AG04450 (cell line): ENCODE data around the gene NANOS3. TPM values are rescaled to one million over a fixed set of nuclear protein-coding genes. Genes with fewer than 3 reads are reported as not detected.

Experiments used
- CTCF ChIA-PET: fragments of 300-600, 350-600 bp; formaldehyde crosslinking; extraction: SDS; loops from one replicate; lab custom pipeline; 2022; ENCODE audit warnings: antibody characterized with exemption, inconsistent platforms; lab: Charles Lee
- POLR2A ChIA-PET: fragments of 350-600 bp; formaldehyde crosslinking; extraction: SDS; loops from one replicate; lab custom pipeline; 2021; ENCODE audit warnings: antibody characterized with exemption, inconsistent platforms; lab: Yijun Ruan, JAX
- DNase-seq: peaks from one replicate; pipeline ENCODE4 v3.0.0-alpha.2; 2011; ENCODE audit warnings: low read depth, low spot score
- H3K27ac ChIP-seq: one replicate; pipeline ENCODE4 v1.5.1; 2012; ENCODE audit warnings: low read depth, low read length, control low read depth
- H3K27me3 ChIP-seq: one replicate; pipeline ENCODE4 v1.6.0; 2012; ENCODE audit warnings: low read length; ENCODE audit not compliant: control insufficient read depth, insufficient read depth
- H3K4me3 ChIP-seq: 2 replicates; pipeline ENCODE4 v1.5.1; 2011; ENCODE audit warnings: mild to moderate bottlenecking, low read depth, low read length, control low read depth
- H3K9me3 ChIP-seq: 2 replicates; pipeline ENCODE4 v1.5.1; 2012; ENCODE audit warnings: low read length; ENCODE audit not compliant: control insufficient read depth, insufficient read depth
- polyA plus RNA-seq: library from polyadenylated mRNA; depleted of rRNA; stranded (reverse); fragments of >200 nt; gene quantifications from 2 replicates; pipeline ENCODE4 v1.2.3, GENCODE V29; 2011
- TF ChIP-seq, protein P1 (sequence below): IDR thresholded peaks from 2 replicates; pipeline ENCODE4 v1.5.1; 2011; ENCODE audit warnings: low read depth, low read length, control low read depth, inconsistent platforms

The NANOS3 gene
- polyA plus RNA-seq, 1 experiment = 0.36 TPM

DNA sequence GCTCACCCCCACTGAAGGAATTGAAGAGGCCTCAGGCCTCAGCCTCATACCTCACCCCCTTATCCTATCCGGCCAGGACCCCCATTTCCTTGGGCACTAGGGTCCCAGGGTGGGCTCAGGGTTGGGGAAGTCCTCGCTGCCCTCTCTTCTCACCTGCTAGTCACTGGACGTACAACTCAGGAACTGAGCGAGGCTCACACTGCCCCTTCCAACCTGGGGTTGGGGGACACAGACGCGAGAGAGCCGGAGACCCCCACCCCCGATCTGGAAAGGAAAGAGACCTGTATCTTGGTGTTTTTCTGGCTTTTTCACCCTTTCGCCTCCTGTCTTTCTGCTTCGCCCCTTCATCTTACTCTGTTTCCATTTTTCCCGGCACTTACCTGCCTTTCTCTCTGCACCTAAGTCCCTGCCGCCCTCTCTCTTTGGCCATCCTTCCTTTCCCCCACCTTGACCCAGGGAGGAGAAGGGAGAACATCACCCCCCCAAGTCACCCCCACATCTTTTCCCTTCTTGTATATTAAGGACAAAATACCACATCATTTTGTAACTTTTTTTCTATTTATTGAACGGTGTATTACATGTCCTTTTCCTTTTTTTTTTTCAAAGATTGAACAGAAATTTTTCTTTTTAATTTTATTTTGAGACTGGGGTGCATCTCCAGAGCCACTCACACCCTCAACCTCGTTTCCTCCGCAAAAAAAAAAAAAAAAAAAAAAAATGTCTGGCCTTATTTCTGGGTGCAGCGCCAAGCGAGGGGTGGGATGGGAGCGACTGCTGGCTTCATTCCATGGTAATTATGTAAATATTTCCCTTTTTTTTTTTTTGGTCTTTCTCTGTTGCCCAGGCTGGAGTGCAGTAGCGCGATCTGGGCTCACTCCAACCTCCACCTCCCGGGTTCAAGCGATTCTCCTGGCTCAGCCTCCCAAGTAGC lies 45.1 kb upstream of the NANOS3 start:
- DNase-seq = no peak
- Histone ChIP-seq H3K27ac (no peak overlapping the region), H3K4me3 (no peak overlapping the region), H3K27me3 (no peaks in the 10 kb centered on the region), H3K9me3 (peaks cover 14% of the 10 kb centered on the region; the same call in 1 of the 2 replicates)
- TF ChIP-seq, protein P1, sequence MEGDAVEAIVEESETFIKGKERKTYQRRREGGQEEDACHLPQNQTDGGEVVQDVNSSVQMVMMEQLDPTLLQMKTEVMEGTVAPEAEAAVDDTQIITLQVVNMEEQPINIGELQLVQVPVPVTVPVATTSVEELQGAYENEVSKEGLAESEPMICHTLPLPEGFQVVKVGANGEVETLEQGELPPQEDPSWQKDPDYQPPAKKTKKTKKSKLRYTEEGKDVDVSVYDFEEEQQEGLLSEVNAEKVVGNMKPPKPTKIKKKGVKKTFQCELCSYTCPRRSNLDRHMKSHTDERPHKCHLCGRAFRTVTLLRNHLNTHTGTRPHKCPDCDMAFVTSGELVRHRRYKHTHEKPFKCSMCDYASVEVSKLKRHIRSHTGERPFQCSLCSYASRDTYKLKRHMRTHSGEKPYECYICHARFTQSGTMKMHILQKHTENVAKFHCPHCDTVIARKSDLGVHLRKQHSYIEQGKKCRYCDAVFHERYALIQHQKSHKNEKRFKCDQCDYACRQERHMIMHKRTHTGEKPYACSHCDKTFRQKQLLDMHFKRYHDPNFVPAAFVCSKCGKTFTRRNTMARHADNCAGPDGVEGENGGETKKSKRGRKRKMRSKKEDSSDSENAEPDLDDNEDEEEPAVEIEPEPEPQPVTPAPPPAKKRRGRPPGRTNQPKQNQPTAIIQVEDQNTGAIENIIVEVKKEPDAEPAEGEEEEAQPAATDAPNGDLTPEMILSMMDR = no peak
- ChIA-PET POLR2A (no interaction called here), CTCF (no interaction called here)

DNA sequence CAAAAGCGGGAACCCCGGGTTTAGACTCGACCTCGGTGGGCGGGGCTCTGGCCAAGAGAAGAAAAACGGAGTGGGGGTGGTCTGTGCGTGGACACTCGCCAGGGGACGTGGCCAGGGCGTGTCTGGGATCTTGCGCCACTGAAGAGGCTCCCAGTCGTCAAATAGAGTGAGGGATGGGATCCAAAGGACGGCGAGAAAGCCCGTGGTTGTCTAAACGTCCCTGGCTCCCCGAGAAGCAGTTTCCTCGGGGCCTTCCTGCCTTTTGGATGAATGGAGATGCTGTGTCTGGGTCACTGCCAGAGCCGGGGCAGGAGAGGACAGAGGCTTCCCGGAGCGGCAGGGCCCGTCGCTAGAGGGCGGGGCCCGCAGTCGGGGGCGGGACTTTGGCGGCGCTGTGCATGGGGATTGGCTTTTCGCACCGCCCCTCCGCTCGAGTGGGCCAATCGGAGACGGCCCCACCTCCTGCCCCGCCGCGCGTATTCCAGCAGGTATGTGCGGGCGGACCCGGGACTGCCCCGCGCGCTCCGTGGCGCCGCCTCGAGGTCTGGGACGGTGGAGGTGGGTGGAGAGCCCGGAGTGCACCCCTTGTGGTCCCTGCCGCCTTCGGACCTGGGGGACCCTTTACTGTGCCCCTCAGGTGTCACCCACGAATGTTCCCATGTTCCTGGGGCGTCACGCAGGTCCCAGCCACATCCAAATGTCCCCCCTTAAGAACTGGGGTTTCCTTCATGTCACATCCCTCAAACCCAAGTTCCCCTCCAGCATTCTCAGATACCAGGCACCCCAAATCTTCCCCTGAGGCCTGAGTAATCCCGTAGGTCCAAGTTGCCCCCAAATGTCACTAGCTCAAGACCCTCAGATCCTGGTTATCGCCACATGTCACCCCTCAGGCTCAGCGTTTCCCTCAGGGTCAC lies 43.3 kb upstream of the NANOS3 start:
- TF ChIP-seq, protein P1 = peak; percentile 44
- ChIA-PET POLR2A (interaction anchor here (0.6 to 1.2 kb wide), 4 partner anchors 29 to 688 kb away, joined by 3 to 8 read pairs (median 4); partner anchors contain the start of gene C19orf53), CTCF (interaction anchor here (0.9 kb wide), 1 partner anchor 36 kb away, joined by 3 read pairs; no protein-coding TSS in a partner anchor)
- Histone ChIP-seq H3K27ac (peak overlapping the region; percentile 75), H3K27me3 (no peaks in the 10 kb centered on the region), H3K9me3 (peaks cover 14% of the 10 kb centered on the region; the same call in 1 of the 2 replicates), H3K4me3 (peak overlapping the region; percentile 27)
- DNase-seq = peak; percentile 53

DNA sequence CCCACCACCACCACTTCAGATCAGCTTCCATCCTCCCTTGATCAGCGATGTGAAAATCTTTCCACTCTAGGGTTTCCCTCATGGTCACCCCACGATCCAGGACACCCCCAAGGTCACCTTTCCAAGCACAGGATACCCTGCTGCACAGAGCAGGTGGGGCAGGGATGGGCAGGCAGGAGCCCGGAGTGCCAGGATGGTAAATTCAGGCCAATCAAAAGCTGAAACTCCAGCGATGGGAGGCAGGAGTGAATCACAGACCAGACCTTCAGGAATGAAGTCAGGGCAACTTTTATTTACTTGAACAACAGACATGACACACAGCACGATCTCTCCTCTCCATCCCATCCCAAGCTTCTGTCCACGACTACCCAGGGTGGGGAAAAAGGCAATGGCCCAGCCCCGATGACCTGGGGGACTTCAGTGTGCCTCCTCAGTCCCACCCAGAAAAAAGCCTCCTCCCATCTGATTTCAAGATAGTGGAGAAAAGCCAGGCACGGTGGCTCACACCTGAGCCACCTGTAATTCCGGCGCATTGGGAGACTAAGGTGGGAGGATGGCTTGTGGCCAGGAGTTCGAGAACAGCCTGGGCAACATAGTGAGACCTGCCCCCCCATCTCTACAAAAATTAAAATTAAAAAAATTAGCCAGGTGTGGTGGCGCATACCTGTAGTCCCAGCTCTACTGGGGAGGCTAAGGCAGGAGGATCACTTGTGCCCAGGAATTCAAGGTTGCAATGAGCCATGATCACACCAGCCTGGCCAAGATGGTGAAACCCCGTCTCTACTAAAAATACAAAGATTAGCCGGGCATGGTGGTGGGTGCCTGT lies 42.5 kb upstream of the NANOS3 start:
- CTCF ChIA-PET = interaction anchor here (0.9 to 1.4 kb wide), 2 partner anchors 28 to 37 kb away, joined by 3 to 8 read pairs; no protein-coding TSS in a partner anchor
- H3K27me3 ChIP-seq = no peaks in the 10 kb centered on the region
- DNase-seq = no peak
- H3K4me3 ChIP-seq = no peak overlapping the region
- peaks cover 14% of the 10 kb centered on the region; the same call in 1 of the 2 replicates for H3K9me3 ChIP-seq
- TF ChIP-seq, protein P1 = no peak
- peak overlapping the region; percentile 75 for H3K27ac ChIP-seq
- POLR2A ChIA-PET = interaction anchor here (0.6 to 3.3 kb wide), 5 partner anchors 11 to 143 kb away, joined by 3 to 19 read pairs (median 4); partner anchors contain the start of genes C19orf53 and ZSWIM4
